PC-3 (cell line): ENCODE measurements around the gene C3orf52.

ENCODE experiments used
- CTCF ChIP-seq: fragments of 300-600 bp; sonication (generic); conservative IDR thresholded peaks from 2 replicates; pipeline ENCODE4 v1.5.1; 2017; ENCODE audit warnings: antibody characterized with exemption, low read depth, mild to moderate bottlenecking, low read length
- EZH2 ChIP-seq: fragments of 300-600 bp; sonication (generic); IDR thresholded peaks from one replicate; pipeline ENCODE4 v1.6.1; 2017; ENCODE audit warnings: antibody characterized with exemption, mild to moderate bottlenecking, low read length; ENCODE audit not compliant: unreplicated experiment
- EZH2phosphoT487 ChIP-seq: fragments of 300-600 bp; sonication (generic); IDR thresholded peaks from 2 replicates; pipeline ENCODE4 v1.6.1; 2018; ENCODE audit warnings: mild to moderate bottlenecking, antibody characterized with exemption, low read length, borderline replicate concordance

GRCh38 chr3:112149136-112149535 is 62.9 kb downstream of the C3orf52 start:
- TF ChIP-seq CTCF (no peak), EZH2 (no peak), EZH2phosphoT487 (no peak)
